ENCODE measurements around the gene NOL9. TPM values are rescaled to one million over a fixed set of nuclear protein-coding genes. Genes with fewer than 3 reads are reported as not detected.
A peak's percentile ranks its signal among the peaks of the same experiment; 100 is the strongest.

Gene NOL9
- total and polyA plus RNA-seq, 2 of the 13 experiments (the other 11 are each of a cell fraction or from before 2014, with no cell fraction given), result 18.0 to 24.7 TPM

DNA sequence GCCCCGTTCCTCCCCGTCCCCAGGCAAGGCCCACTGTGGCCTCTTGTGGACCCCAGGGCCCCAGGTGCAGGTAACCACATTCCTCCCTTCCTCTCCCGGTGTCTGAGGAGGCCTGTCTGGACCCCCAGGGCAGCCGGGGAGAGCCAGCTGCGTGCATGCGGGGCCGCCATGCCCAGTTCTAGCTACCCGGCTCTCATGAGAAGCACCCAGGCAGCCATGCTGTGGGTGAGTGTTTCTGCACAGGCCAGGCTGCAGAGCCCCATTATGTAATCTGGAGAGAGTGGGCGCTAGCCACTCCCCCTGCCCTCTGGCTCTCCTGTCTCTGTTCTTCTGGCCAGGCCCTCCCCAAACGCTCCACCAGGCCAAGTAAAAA, 44.4 kb downstream of the NOL9 start:
- Histone ChIP-seq H3K4me2 (ENCODE audit: low read depth, low read length) (peak overlapping the region; percentile 53), H3K79me2 (ENCODE audit: insufficient read depth, low read length) (no peaks in the 10 kb centered on the region), H3K4me1 (ENCODE audit: insufficient read depth, low read length) (peaks cover 80% of the 10 kb centered on the region), H2AFZ (ENCODE audit: low read length) (no peak overlapping the region), H4K20me1 (ENCODE audit: insufficient read depth, low read length) (no peaks in the 10 kb centered on the region), H3K9me3 (ENCODE audit: low read length) (no peaks in the 10 kb centered on the region), H3K36me3 (replicated peaks in 1 of 2; ENCODE audit: control insufficient read depth in 1 of 2, insufficient read depth in 2 of 2, low read length in 2 of 2) (no peaks in the 10 kb centered on the region), H3K27me3 (ENCODE audit: control insufficient read depth in 1 of 2, insufficient read depth in 2 of 2, low read length in 2 of 2) (peaks cover 20 to 38% of the 10 kb centered on the region in 2 experiments; a peak in 4 of 5 replicates), H3K4me3 (replicated peaks in 1 of 3; ENCODE audit: insufficient read depth in 1 of 3, low read depth in 2 of 3, low read length in 3 of 3) (peak overlapping the region in 1 of 3 experiments; percentile 23; a peak in 1 of 6 replicates), H3K27ac (ENCODE audit: extremely low read length, insufficient read depth, low read length) (no peak overlapping the region), H3K9ac (ENCODE audit: insufficient read depth, low read depth, low read length) (no peak overlapping the region)
- in situ Hi-C loops (cut with HindIII; ENCODE audit: extremely low pct_ligation_motif_present, low pct_unique_long_range_greater_than_20kb) (no loop called here), intact Hi-C loops (cut with micrococcal nuclease; ENCODE audit: unreplicated experiment) (no loop called here)
- ChIA-PET POLR2A (interaction anchor here (1.2 kb wide), 1 partner anchor 45 kb away, joined by 3 read pairs; the partner anchor contains the start of genes NOL9 and TAS1R1), CTCF (ENCODE audit: low intra/inter-chr PET ratio, low total read pairs) (no interaction called here)
- peak; percentile 1; the same call in 1 of the 3 replicates for ATAC-seq
- TF ChIP-seq GTF2F1 (IDR thresholded peaks at IDR 0.05; ENCODE audit: low read length) (no peak), NR2F6 (IDR thresholded peaks at IDR 0.05) (no peak), NR2F6 (CRISPR knock-in tag; IDR thresholded peaks at IDR 0.05) (no peak), ZNF558 (CRISPR knock-in tag; IDR thresholded peaks at IDR 0.05; ENCODE audit: borderline replicate concordance) (no peak), GATAD2A (CRISPR knock-in tag; IDR thresholded peaks at IDR 0.05) (0 out of 2 replicates have a peak, but pooled peaks have one; percentile 27), MAF1 (CRISPR knock-in tag; IDR thresholded peaks at IDR 0.05; ENCODE audit: borderline replicate concordance) (no peak), HNRNPL (IDR thresholded peaks at IDR 0.05; ENCODE audit: low read depth, low read length) (no peak), ZNF235 (CRISPR knock-in tag; IDR thresholded peaks at IDR 0.05; ENCODE audit: borderline replicate concordance) (peak; percentile 35; the same call in 1 of the 2 replicates), SPEN (CRISPR knock-in tag; IDR thresholded peaks at IDR 0.05; ENCODE audit: low read depth) (no peak), FOXP4 (CRISPR knock-in tag; IDR thresholded peaks at IDR 0.05) (no peak), KDM5B (CRISPR knock-in tag; IDR thresholded peaks at IDR 0.05; ENCODE audit: borderline replicate concordance) (0 out of 2 replicates have a peak, but pooled peaks have one; percentile 51), ZNF451 (CRISPR knock-in tag; IDR thresholded peaks at IDR 0.05) (no peak), CEBPG (CRISPR knock-in tag; IDR thresholded peaks at IDR 0.05) (peak; percentile 10; the same call in 1 of the 2 replicates), YY1 (IDR thresholded peaks at IDR 0.05; ENCODE audit: insufficient read depth, insufficient replicate concordance, low read depth, low read length) (peak; percentile 22), SKI (IDR thresholded peaks at IDR 0.05; ENCODE audit: partially characterized antibody) (no peak), SIX1 (CRISPR knock-in tag; IDR thresholded peaks at IDR 0.05; ENCODE audit: borderline replicate concordance) (no peak), ZNF747 (CRISPR knock-in tag; IDR thresholded peaks at IDR 0.05; ENCODE audit: borderline replicate concordance) (no peak), U2AF2 (IDR thresholded peaks at IDR 0.05; ENCODE audit: low read depth, low read length) (no peak)
- TF ChIP-seq, protein P1, sequence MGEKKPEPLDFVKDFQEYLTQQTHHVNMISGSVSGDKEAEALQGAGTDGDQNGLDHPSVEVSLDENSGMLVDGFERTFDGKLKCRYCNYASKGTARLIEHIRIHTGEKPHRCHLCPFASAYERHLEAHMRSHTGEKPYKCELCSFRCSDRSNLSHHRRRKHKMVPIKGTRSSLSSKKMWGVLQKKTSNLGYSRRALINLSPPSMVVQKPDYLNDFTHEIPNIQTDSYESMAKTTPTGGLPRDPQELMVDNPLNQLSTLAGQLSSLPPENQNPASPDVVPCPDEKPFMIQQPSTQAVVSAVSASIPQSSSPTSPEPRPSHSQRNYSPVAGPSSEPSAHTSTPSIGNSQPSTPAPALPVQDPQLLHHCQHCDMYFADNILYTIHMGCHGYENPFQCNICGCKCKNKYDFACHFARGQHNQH (CRISPR knock-in tag; IDR thresholded peaks at IDR 0.05), result 0 out of 2 replicates have a peak, but pooled peaks have one; percentile 17
- TF ChIP-seq, protein P2, sequence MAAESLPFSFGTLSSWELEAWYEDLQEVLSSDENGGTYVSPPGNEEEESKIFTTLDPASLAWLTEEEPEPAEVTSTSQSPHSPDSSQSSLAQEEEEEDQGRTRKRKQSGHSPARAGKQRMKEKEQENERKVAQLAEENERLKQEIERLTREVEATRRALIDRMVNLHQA (CRISPR knock-in tag; IDR thresholded peaks at IDR 0.05), result no peak
- TF ChIP-seq, protein P3, sequence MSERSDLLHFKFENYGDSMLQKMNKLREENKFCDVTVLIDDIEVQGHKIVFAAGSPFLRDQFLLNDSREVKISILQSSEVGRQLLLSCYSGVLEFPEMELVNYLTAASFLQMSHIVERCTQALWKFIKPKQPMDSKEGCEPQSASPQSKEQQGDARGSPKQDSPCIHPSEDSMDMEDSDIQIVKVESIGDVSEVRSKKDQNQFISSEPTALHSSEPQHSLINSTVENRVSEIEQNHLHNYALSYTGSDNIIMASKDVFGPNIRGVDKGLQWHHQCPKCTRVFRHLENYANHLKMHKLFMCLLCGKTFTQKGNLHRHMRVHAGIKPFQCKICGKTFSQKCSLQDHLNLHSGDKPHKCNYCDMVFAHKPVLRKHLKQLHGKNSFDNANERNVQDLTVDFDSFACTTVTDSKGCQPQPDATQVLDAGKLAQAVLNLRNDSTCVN (CRISPR knock-in tag; IDR thresholded peaks at IDR 0.05; ENCODE audit: borderline replicate concordance), result 0 out of 2 replicates have a peak, but pooled peaks have one; percentile 32
- FAIRE-seq, result no peak
- 14% methylated on average over 1 of the region's 10 CpGs for WGBS (ENCODE audit: low lambda C conversion rate)
- no TSS peak for BruUV-seq (replicated peaks)
- DNase-seq (ENCODE audit: low spot score), result no peak
